Adipocyte (in vitro differentiated cells): ENCODE results near the gene PRKAR1A.

Source experiments
- DNase-seq: peaks from one replicate; pipeline ENCODE4 v3.0.0-alpha.2; 2015; ENCODE audit warnings: low read depth
- H3K27me3 ChIP-seq: replicated peaks from 2 replicates; pipeline ENCODE4 v1.7.0; 2013; ENCODE audit warnings: mild to moderate bottlenecking, low read length, moderate library complexity; ENCODE audit not compliant: control insufficient read depth, insufficient read depth
- H3K36me3 ChIP-seq: 2 replicates; pipeline ENCODE4 v1.7.0; 2013; ENCODE audit warnings: low read length, mild to moderate bottlenecking, moderate library complexity; ENCODE audit not compliant: control insufficient read depth, insufficient read depth, severe bottlenecking
- H3K4me1 ChIP-seq: 2 replicates; pipeline ENCODE4 v1.7.0; 2013; ENCODE audit warnings: mild to moderate bottlenecking, low read length, moderate library complexity; ENCODE audit not compliant: control insufficient read depth, insufficient read depth
- H3K4me3 ChIP-seq: 2 replicates; pipeline ENCODE4 v1.7.0; 2013; ENCODE audit warnings: mild to moderate bottlenecking, low read length, moderate library complexity
- H3K9ac ChIP-seq: 2 replicates; pipeline ENCODE4 v1.7.0; 2013; ENCODE audit warnings: mild to moderate bottlenecking, low read length, moderate library complexity
- H3K9me3 ChIP-seq: 2 replicates; pipeline ENCODE4 v1.7.0; 2013; ENCODE audit warnings: mild to moderate bottlenecking, low read length, moderate library complexity; ENCODE audit not compliant: control insufficient read depth

PRKAR1A gene

GRCh38 chr17:68527314-68527713, 15.1 kb downstream of the PRKAR1A start:
- Histone ChIP-seq H3K9ac (no peak overlapping the region), H3K4me1 (no peaks in the 10 kb centered on the region), H3K27me3 (no peaks in the 10 kb centered on the region), H3K4me3 (no peak overlapping the region), H3K9me3 (no peaks in the 10 kb centered on the region), H3K36me3 (peaks cover 100% of the 10 kb centered on the region)
- DNase-seq: no peak

- peaks cover 90% of the 10 kb centered on the region for H3K36me3 ChIP-seq
Observed at GRCh38 chr17:68531252-68531651, 19.0 kb downstream of the PRKAR1A start.

GRCh38 chr17:68532826-68533225, 20.6 kb downstream of the PRKAR1A start:
- H3K4me3 ChIP-seq: no peak overlapping the region
- H3K9ac ChIP-seq: peak overlapping the region; percentile 56
- H3K4me1 ChIP-seq: peaks cover 34% of the 10 kb centered on the region
- H3K9me3 ChIP-seq: no peaks in the 10 kb centered on the region
- no peaks in the 10 kb centered on the region for H3K27me3 ChIP-seq
- H3K36me3 ChIP-seq: peaks cover 90% of the 10 kb centered on the region
- DNase-seq: peak; percentile 68

More at GRCh38 chr17:68531252-68531651, 19.0 kb downstream of the PRKAR1A start:
- H3K4me1 ChIP-seq: peaks cover 31% of the 10 kb centered on the region
- H3K27me3 ChIP-seq: no peaks in the 10 kb centered on the region
- peak overlapping the region; percentile 2 for H3K9ac ChIP-seq
- H3K9me3 ChIP-seq: no peaks in the 10 kb centered on the region
- no peak for DNase-seq
- no peak overlapping the region for H3K4me3 ChIP-seq

GRCh38 chr17:68533887-68534694, 21.9 kb downstream of the PRKAR1A start:
- peaks cover 34% of the 10 kb centered on the region for H3K4me1 ChIP-seq
- no peaks in the 10 kb centered on the region for H3K9me3 ChIP-seq
- peaks cover 90% of the 10 kb centered on the region for H3K36me3 ChIP-seq
- no peaks in the 10 kb centered on the region for H3K27me3 ChIP-seq
- DNase-seq: peak; percentile 66
- H3K4me3 ChIP-seq: no peak overlapping the region
- peak overlapping the region; percentile 48 for H3K9ac ChIP-seq

- Histone ChIP-seq H3K9me3 (no peaks in the 10 kb centered on the region), H3K9ac (peak overlapping the region; percentile 48), H3K4me3 (peak overlapping the region; percentile 26), H3K36me3 (peaks cover 90% of the 10 kb centered on the region), H3K4me1 (peaks cover 34% of the 10 kb centered on the region), H3K27me3 (no peaks in the 10 kb centered on the region)
- no peak for DNase-seq
Observed at GRCh38 chr17:68534695-68535088, 22.5 kb downstream of the PRKAR1A start.

GRCh38 chr17:68535922-68536321, 23.7 kb downstream of the PRKAR1A start:
- Histone ChIP-seq H3K9me3 (no peaks in the 10 kb centered on the region), H3K27me3 (no peaks in the 10 kb centered on the region), H3K4me3 (no peak overlapping the region), H3K4me1 (peaks cover 34% of the 10 kb centered on the region), H3K36me3 (peaks cover 89% of the 10 kb centered on the region), H3K9ac (peak overlapping the region; percentile 48)
- DNase-seq: no peak

GRCh38 chr17:68539548-68540467, 27.6 kb downstream of the PRKAR1A start:
- no peak for DNase-seq
- H3K36me3 ChIP-seq: peaks cover 80% of the 10 kb centered on the region

GRCh38 chr17:68540981-68541380, 28.8 kb downstream of the PRKAR1A start:
- no peak for DNase-seq
- peaks cover 5% of the 10 kb centered on the region for H3K4me1 ChIP-seq
- H3K4me3 ChIP-seq: no peak overlapping the region
- peaks cover 70% of the 10 kb centered on the region for H3K36me3 ChIP-seq
- no peak overlapping the region for H3K9ac ChIP-seq
- no peaks in the 10 kb centered on the region for H3K9me3 ChIP-seq
- H3K27me3 ChIP-seq: no peaks in the 10 kb centered on the region

More at GRCh38 chr17:68539548-68540467, 27.6 kb downstream of the PRKAR1A start:
- H3K9ac ChIP-seq: no peak overlapping the region
- no peak overlapping the region for H3K4me3 ChIP-seq
- no peaks in the 10 kb centered on the region for H3K27me3 ChIP-seq
- peaks cover 16% of the 10 kb centered on the region for H3K4me1 ChIP-seq
- no peaks in the 10 kb centered on the region for H3K9me3 ChIP-seq

- Histone ChIP-seq H3K4me3 (no peak overlapping the region), H3K4me1 (no peaks in the 10 kb centered on the region), H3K9ac (no peak overlapping the region), H3K36me3 (peaks cover 64% of the 10 kb centered on the region), H3K9me3 (no peaks in the 10 kb centered on the region), H3K27me3 (no peaks in the 10 kb centered on the region)
- no peak for DNase-seq
Observed at GRCh38 chr17:68541816-68542215, 29.6 kb downstream of the PRKAR1A start.

GRCh38 chr17:68542698-68543463, 30.7 kb downstream of the PRKAR1A start:
- H3K9me3 ChIP-seq: no peaks in the 10 kb centered on the region
- DNase-seq: no peak
- no peaks in the 10 kb centered on the region for H3K4me1 ChIP-seq
- no peaks in the 10 kb centered on the region for H3K27me3 ChIP-seq
- no peak overlapping the region for H3K4me3 ChIP-seq
- no peak overlapping the region for H3K9ac ChIP-seq
- H3K36me3 ChIP-seq: peaks cover 61% of the 10 kb centered on the region
